K562 (cell line): ENCODE results near the gene ST6GAL1. TPM values are rescaled to one million over a fixed set of nuclear protein-coding genes. Genes with fewer than 3 reads are reported as not detected.
A peak's percentile ranks its signal among the peaks of the same experiment; 100 is the strongest.

Source experiments
- ARID2 ChIP-seq: fragments of 450-650 bp; IDR thresholded peaks from 2 replicates; pipeline ENCODE4 v1.6.1; 2017; ENCODE audit warnings: antibody characterized with exemption, mild to moderate bottlenecking
- ASH1L ChIP-seq: fragments of 450-650 bp; IDR thresholded peaks from 2 replicates; pipeline ENCODE4 v1.6.1; 2018; ENCODE audit warnings: borderline replicate concordance, mild to moderate bottlenecking, low read depth; ENCODE audit not compliant: partially characterized antibody
- BRD4 ChIP-seq: fragments of 200-600 bp; sonication (generic); IDR thresholded peaks from 2 replicates; pipeline ENCODE4 v1.6.1; 2017; ENCODE audit warnings: inconsistent platforms
- CEBPG ChIP-seq, 3 experiments: fragments of 200-800 bp in 1 of 3; sonication (Bioruptor generic) in 1 of 3; sonication (generic) in 1 of 3; formaldehyde crosslinking in 1 of 3; IDR thresholded peaks in 2 of 3; conservative IDR thresholded peaks in 1 of 3; 2 replicates each; pipeline versions ENCODE4 v1.6.1 to v1.8.0; 2016 to 2022; ENCODE audit warnings: missing compliant biosample characterization in 2 of 3, missing genetic modification characterization in 2 of 3, mild to moderate bottlenecking in 1 of 3, missing genetic modification reagents in 1 of 3
- DIDO1 ChIP-seq: fragments of 450-650 bp; IDR thresholded peaks from 2 replicates; pipeline ENCODE4 v1.6.1; 2016; ENCODE audit warnings: low read depth, missing biosample characterization, missing genetic modification characterization
- DNMT1 ChIP-seq: fragments of 450-650 bp; IDR thresholded peaks from 2 replicates; pipeline ENCODE4 v1.6.1; 2016; ENCODE audit warnings: antibody characterized with exemption, mild to moderate bottlenecking
- ELF1 ChIP-seq: fragments of 200-800 bp; sonication (Bioruptor generic); IDR thresholded peaks from 2 replicates; pipeline ENCODE4 v1.6.1; 2016; ENCODE audit warnings: missing genetic modification characterization, missing compliant biosample characterization
- FOXJ3 ChIP-seq: sonication (generic); formaldehyde crosslinking; IDR thresholded peaks from 2 replicates; pipeline ENCODE4 v1.4.0; 2020; ENCODE audit warnings: mild to moderate bottlenecking, missing genetic modification reagents
- FOXK1 ChIP-seq: sonication (generic); formaldehyde crosslinking; IDR thresholded peaks from 2 replicates; pipeline ENCODE4 v1.8.0; 2022; ENCODE audit warnings: missing genetic modification reagents, mild to moderate bottlenecking, borderline replicate concordance
- FOXM1 ChIP-seq, 2 experiments: fragments of 450-650 bp in 1 of 2; sonication (generic) in 1 of 2; formaldehyde crosslinking in 1 of 2; IDR thresholded peaks; 2 replicates each; pipeline versions ENCODE4 v1.6.1 to v1.9.0; 2017 to 2022; ENCODE audit warnings: low read depth in 2 of 2, mild to moderate bottlenecking in 2 of 2, missing genetic modification reagents in 1 of 2, moderate library complexity in 1 of 2
- FOXO4 ChIP-seq: fragments of 450-650 bp; formaldehyde crosslinking; IDR thresholded peaks from 2 replicates; pipeline ENCODE4 v1.4.0; 2020; ENCODE audit warnings: mild to moderate bottlenecking, moderate library complexity
- GABPB2 ChIP-seq: fragments of 250-450 bp; sonication (Bioruptor Pico); conservative IDR thresholded peaks from 2 replicates; pipeline ENCODE4 v1.5.1; 2021; ENCODE audit warnings: mild to moderate bottlenecking
- GATA2 ChIP-seq: sonication (generic); formaldehyde crosslinking; IDR thresholded peaks from 2 replicates; pipeline ENCODE4 v1.4.0; 2020; ENCODE audit warnings: mild to moderate bottlenecking, missing genetic modification reagents
- HMGN3 ChIP-seq: IDR thresholded peaks from 2 replicates; pipeline ENCODE4 v1.6.1; 2011; ENCODE audit warnings: borderline replicate concordance, low read depth, mild to moderate bottlenecking, mixed read lengths, low read length; ENCODE audit not compliant: insufficient read length; ENCODE audit errors: extremely low read depth
- IFI16 ChIP-seq: fragments of 250-450 bp; sonication (Bioruptor Pico); IDR thresholded peaks from 2 replicates; pipeline ENCODE4 v2.1.2; 2022; ENCODE audit warnings: mild to moderate bottlenecking, inconsistent platforms
- KLF10 ChIP-seq: fragments of 250-450 bp; sonication (Bioruptor Pico); IDR thresholded peaks from 2 replicates; pipeline ENCODE4 v1.6.1; 2021; ENCODE audit warnings: matching md5 sums
- MAFG ChIP-seq: fragments of 450-650 bp; conservative IDR thresholded peaks from 2 replicates; pipeline ENCODE4 v1.6.1; 2016; ENCODE audit warnings: missing genetic modification characterization, missing compliant biosample characterization
- MTA2 ChIP-seq: fragments of 450-650 bp; IDR thresholded peaks from 2 replicates; pipeline ENCODE4 v1.6.1; 2016; ENCODE audit warnings: low read depth
- MTF1 ChIP-seq: fragments of 250-450 bp; sonication (Bioruptor Pico); IDR thresholded peaks from 2 replicates; pipeline ENCODE4 v1.9.0; 2021; ENCODE audit warnings: moderate library complexity, mild to moderate bottlenecking, inconsistent platforms, borderline replicate concordance
- NCOA6 ChIP-seq: fragments of 450-650 bp; IDR thresholded peaks from 2 replicates; pipeline ENCODE4 v1.6.1; 2017; ENCODE audit warnings: mild to moderate bottlenecking
- PHB ChIP-seq: fragments of 250-450 bp; sonication (Bioruptor Pico); IDR thresholded peaks from 2 replicates; pipeline ENCODE4 v1.5.0; 2021
- RBM22 ChIP-seq: fragments of 200-400 bp; formaldehyde crosslinking; IDR thresholded peaks from 2 replicates; pipeline ENCODE4 v1.6.1; 2018; ENCODE audit warnings: low read length, low read depth; ENCODE audit not compliant: poor library complexity, severe bottlenecking
- RNF2 ChIP-seq: sonication (generic); IDR thresholded peaks from 2 replicates; pipeline ENCODE4 v1.6.1; 2016
- SMARCE1 ChIP-seq: fragments of 450-650 bp; IDR thresholded peaks from 2 replicates; pipeline ENCODE4 v1.7.1; 2016; ENCODE audit warnings: mild to moderate bottlenecking
- ZBED1 ChIP-seq: IDR thresholded peaks from 2 replicates; pipeline ENCODE4 v1.6.1; 2014
- ZFPM2 ChIP-seq: fragments of 250-450 bp; sonication (Bioruptor Pico); IDR thresholded peaks from 2 replicates; pipeline ENCODE4 v1.5.1; 2022; ENCODE audit warnings: mild to moderate bottlenecking
- ZNF239 ChIP-seq: fragments of 250-450 bp; sonication (Bioruptor Pico); IDR thresholded peaks from 2 replicates; pipeline ENCODE4 v1.4.0; 2020; ENCODE audit warnings: mild to moderate bottlenecking
- ZNF431 ChIP-seq: sonication (generic); formaldehyde crosslinking; IDR thresholded peaks from 2 replicates; pipeline ENCODE4 v1.8.0; 2022; ENCODE audit warnings: mild to moderate bottlenecking, missing genetic modification reagents
- ZNF586 ChIP-seq: fragments of 450-650 bp; formaldehyde crosslinking; conservative IDR thresholded peaks from 2 replicates; pipeline ENCODE4 v1.4.0; 2020; ENCODE audit warnings: mild to moderate bottlenecking, moderate library complexity
- polyA plus RNA-seq, 8 experiments: library from polyadenylated mRNA; depleted of rRNA in 4 of 8; stranded (reverse) in 5 of 8; unstranded in 3 of 8; fragments of >200 nt; fragmentation: Nextera tagmentation in 2 of 8; fragmentation: Illumina TruSeq in 1 of 8; extraction: Ambion mirVana in 2 of 8; extraction: Trizol in 1 of 8; gene quantifications; 2 replicates each; pipeline versions ENCODE4 v1.2.1 to v1.2.3, GENCODE V29; 2011 to 2014; ENCODE audit warnings: inconsistent platforms in 1 of 8, missing spikeins in 1 of 8
- total RNA-seq, 7 experiments: library from RNA; depleted of rRNA in 6 of 7; stranded (reverse); fragments of >200 nt in 6 of 7; fragmentation: Illumina TruSeq in 2 of 7; extraction: Trizol in 2 of 7; gene quantifications; 2 replicates each; pipeline versions ENCODE4 v1.2.1 to v1.2.3, GENCODE V29; 2011 to 2021; ENCODE audit warnings: low replicate concordance in 1 of 7
- TF ChIP-seq, protein P1 (sequence below): conservative IDR thresholded peaks from 2 replicates; pipeline ENCODE4 v1.6.1; 2011; ENCODE audit warnings: low read depth, mild to moderate bottlenecking, low read length; ENCODE audit not compliant: control insufficient read depth

ST6GAL1 gene
- total and polyA plus RNA-seq, 9 of the 15 experiments (the other 6 are each of a cell fraction or from before 2014, with no cell fraction given) = 31.9 to 145 (median 71.0) TPM

GRCh38 chr3:186985661-186986364 is 55.5 kb downstream of the ST6GAL1 start (continued):
- TF ChIP-seq PHB (CRISPR knock-in tag) (no peak), MTA2 (peak; percentile 51; the same call in 1 of the 2 replicates), NCOA6 (no peak), FOXM1 (IDR thresholded peaks at IDR 0.05; ENCODE audit: low read depth) (peak; percentile 43; the same call in 1 of the 2 replicates), FOXM1 (CRISPR knock-in tag; IDR thresholded peaks at IDR 0.05; ENCODE audit: low read depth) (no peak), ZNF239 (no peak), CEBPG (CRISPR knock-in tag; IDR thresholded peaks at IDR 0.05) (0 out of 2 replicates have a peak, but pooled peaks have one; percentile 17), CEBPG (tag; conservative IDR thresholded peaks at IDR 0.05 in 1 of 2, IDR thresholded peaks at IDR 0.05 in 1 of 2) (no peak), MTF1 (CRISPR knock-in tag) (no peak), BRD4 (no peak), RNF2 (no peak), ARID2 (no peak), IFI16 (CRISPR knock-in tag) (no peak), MAFG (tag) (no peak), SMARCE1 (peak; percentile 83; the same call in 1 of the 2 replicates), HMGN3 (no peak), RBM22 (no peak), ELF1 (tag) (no peak), ASH1L (no peak), FOXJ3 (CRISPR knock-in tag) (no peak), KLF10 (no peak), DIDO1 (tag) (no peak), ZBED1 (no peak), FOXK1 (CRISPR knock-in tag) (no peak), GABPB2 (CRISPR knock-in tag) (no peak), ZFPM2 (CRISPR knock-in tag) (no peak), ZNF586 (CRISPR knock-in tag) (no peak), DNMT1 (no peak), GATA2 (CRISPR knock-in tag) (peak; percentile 43; the same call in 1 of the 2 replicates), ZNF431 (no peak), FOXO4 (CRISPR knock-in tag) (no peak)
- TF ChIP-seq, protein P1, sequence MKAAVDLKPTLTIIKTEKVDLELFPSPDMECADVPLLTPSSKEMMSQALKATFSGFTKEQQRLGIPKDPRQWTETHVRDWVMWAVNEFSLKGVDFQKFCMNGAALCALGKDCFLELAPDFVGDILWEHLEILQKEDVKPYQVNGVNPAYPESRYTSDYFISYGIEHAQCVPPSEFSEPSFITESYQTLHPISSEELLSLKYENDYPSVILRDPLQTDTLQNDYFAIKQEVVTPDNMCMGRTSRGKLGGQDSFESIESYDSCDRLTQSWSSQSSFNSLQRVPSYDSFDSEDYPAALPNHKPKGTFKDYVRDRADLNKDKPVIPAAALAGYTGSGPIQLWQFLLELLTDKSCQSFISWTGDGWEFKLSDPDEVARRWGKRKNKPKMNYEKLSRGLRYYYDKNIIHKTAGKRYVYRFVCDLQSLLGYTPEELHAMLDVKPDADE = no peak
